ENCODE data around the gene IFNA4. TPM values are rescaled to one million over a fixed set of nuclear protein-coding genes. Genes with fewer than 3 reads are reported as not detected.
"Not testable (repeated sequence)": the region's sequence is repeated elsewhere in the genome, so short reads cannot be mapped to it uniquely, and the experiment has no call there.

IFNA4 gene
- total RNA-seq, 1 experiment from 2014 or later: not detected

DNA sequence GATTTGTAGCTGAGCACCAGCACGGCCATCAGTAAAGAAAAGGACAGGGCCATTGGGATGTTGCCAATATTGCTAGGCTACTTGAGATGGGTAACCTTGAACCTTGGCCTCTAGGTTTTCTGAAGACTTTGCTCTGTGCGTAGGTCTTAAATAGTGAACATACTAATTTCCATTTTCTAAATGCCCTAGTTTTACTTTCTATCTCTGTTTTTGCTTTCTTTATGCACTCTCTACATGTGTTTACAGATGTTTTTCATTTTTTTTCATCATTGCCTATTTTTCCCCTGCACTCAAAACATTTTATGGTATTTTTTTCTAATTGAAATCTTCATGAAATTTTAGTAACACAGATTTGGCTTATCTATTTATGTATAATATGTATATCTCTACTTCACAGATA is 20.8 kb downstream of the IFNA4 start, which contains the start of gene IFNA21:
TSS of gene IFNA21 (minus strand) at position 101 of the 400 bp plus-strand sequence. CDS start at position 53, 48 bp downstream.
- DNase-seq (ENCODE audit: low read depth): not testable (repeated sequence)

DNA sequence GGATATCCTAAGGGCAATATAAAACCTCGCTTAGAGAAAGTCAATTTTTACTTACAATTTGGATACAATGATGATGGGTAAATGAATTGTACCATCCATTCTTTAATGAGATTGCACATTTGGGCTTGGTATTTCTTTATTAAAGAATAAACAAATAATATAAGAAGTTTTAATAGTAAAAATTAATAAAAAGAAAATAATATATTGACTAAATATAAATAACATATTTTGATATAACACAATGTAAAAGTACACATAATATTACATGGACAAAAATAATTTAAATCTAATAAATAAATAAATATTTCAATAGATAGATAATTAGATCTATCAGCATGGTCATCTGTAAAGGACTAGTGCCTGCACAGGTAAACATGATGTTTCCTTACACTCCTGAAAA is 21.9 kb downstream of the IFNA4 start:
- no peak for DNase-seq (ENCODE audit: low read depth)

DNA sequence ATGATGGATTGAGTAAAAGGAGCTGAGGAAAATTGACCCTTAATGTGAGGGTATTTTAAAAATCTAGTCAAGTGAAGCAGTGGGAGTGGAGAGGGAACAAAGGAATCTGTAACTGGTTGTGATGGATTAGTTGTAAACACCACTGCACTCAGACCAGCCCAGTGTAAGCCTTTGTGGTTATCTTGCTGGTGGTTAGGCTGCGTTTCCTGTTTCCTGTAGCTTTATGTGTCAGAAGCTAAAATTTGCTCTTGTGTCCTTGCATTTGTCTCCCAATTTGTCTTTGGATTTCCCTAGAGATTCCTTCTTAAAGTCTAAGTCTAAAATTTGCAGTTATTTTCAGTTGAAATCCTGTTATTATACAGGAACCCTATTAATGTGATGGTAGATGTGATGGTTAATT is 27.2 kb downstream of the IFNA4 start:
- peak; percentile 84 for DNase-seq (ENCODE audit: low read depth)

DNA sequence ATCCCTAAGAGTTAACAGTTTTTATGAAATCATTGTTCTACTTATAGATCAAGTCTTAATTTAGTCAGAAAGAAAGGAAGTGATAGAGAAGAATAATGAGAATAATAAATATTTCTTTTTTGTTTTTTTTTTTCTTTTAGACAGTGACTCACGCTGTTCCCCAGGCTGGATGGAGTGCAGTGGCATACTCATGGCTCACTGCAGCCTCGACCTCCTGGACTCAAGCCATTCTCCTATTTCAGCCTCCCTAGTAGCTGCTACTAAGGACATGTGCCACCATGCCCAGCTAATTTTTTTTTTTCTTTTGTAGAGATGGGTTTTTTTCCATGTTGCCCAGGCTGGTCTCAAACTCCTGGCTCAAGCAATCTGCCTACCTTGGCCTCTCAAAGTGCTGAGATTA is 31.9 kb downstream of the IFNA4 start:
- DNase-seq (ENCODE audit: low read depth): peak; percentile 59

DNA sequence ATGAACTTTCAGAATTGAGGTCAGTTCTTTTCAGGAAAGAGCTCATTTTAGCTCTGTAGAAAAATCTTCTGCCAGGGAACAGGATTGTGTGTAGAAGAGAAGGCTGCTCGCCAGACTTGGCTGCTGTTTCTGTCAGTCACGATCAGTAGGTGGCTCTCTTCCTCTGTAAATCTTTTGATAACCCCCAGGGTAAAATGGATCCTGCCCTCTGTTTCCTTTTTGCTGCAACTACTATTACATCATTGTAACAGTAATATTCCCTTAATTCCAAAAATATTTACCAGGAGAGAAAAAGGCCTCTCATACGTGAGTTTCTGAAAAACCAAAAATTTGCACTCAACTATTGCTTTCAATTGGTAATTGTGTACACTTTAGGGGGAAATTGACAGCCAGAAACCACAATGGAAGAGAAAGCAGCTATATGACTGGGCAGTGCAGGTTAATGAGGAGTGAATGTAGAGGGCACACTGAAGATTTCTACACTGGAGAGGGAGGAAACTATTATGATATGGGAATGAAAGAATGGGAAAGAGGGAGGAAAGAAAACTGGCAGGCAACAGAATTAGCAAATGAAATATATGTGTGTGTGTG is 33.3 kb downstream of the IFNA4 start:
- peak; percentile 76 for DNase-seq (ENCODE audit: low read depth)

DNA sequence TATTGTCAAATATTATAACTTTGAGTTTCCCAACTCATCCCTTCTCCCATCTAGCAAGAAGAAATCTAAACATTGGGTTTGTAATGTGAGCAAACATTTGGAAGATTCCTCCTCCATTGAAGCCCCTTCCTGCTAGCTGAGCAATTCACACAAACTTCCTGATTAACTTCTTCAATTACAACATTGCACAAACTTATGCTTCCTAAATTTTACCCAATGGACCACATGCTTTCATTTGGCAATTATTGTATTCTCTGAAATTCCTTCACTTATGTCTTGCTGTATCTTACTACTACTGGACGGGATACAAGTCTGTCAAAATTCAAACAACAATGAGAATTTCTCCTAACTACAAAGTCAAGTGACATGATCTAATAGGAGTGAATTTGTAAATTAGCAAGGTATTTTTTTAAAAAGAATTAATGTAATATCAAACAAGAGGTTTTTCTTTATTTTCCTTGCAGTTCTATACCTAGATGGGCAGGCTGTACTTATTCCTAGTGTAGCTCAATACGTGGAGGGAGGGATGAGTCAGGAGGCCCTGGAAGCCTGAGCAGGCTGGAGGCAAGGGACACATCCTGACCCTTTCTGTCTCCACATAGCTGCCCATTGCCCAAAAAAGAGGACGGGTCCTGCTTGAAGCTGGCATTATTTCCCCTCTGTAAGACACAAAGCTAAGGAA is 33.9 kb downstream of the IFNA4 start:
- peak; percentile 65 for DNase-seq (ENCODE audit: low read depth)

DNA sequence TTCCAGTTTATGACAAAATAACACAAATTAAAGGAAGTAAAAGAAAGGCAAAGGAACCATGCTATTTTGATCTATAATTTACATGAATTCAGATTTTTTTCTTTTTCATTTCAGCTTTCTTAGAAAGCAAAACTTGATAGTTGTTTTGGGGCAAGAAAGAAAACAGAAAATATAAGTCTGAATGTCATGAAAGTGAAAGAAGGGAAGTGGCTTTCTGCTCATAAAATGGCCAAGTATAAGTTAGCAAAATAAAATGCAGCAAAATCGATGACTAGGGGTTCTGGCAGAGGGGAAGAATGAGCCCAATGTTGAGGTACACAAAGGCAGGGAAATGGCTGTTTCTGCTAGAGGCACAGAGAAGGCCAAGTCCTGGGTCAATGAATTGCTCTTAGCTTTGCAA is 42.8 kb downstream of the IFNA4 start:
- no peak for DNase-seq (ENCODE audit: low read depth)

DNA sequence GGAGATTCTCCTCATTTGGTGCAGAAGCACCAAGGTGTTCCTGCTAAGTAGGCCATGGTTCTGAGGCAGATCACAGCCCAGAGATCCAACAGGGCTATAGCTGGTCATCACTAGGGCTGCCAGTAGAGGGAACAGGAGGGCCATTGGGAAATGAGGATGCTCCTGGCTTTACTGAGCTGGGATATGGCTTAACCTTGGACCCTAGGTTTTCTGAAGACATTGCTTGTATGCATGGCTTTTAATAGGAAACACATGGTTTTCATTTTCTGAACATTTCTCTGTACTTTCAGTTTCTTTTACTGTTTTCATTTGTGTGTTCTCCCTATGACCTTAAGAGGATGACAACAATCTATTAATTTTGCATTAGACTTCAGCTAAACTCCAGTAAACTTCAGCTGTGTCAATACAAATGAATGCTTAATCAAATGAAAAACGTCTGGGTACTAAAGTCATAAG is 45.9 kb downstream of the IFNA4 start, which contains the start of gene IFNW1:
TSS of gene IFNW1 (minus strand) at position 406 of the 456 bp plus-strand sequence. CDS start at position 144, 262 bp downstream.
- DNase-seq (ENCODE audit: low read depth): no peak

DNA sequence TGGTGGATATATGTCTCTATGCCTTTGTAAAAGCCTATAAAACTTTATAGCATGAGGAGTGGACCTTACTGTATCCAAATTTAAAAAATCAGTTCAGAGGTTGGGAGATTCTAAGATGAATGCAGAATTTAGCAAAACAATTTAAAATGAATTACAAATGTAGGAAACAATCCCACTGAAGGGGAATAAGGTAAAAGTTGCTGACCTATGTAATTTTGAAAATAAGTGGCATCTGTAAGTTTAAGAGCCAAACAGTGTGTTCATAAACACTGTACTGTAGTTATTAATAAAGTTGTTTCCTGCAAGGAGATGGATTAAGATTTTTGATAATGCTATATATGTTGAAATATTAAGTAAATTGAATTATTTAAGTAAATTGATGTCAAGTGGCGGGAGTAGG is 50.4 kb downstream of the IFNA4 start:
- no peak for DNase-seq (ENCODE audit: low read depth)

Small RNAs within 50 kb of the gene (small RNA-seq; reads per million reads assigned to genes)
- not detected for gene RF00019

Other genes starting within 250 kb of the IFNA4 start
- gene HACD4, start 155.9 kb downstream of the IFNA4 start, total RNA-seq (2014; rRNA removed; shearing (Covaris generic)): not detected in 2 replicates
- not detected in 2 replicates for gene IFNB1, start 109.6 kb downstream of the IFNA4 start, total RNA-seq (2014; rRNA removed; shearing (Covaris generic))
- gene IFNW1, start 45.8 kb downstream of the IFNA4 start, total RNA-seq (2014; rRNA removed; shearing (Covaris generic)): not detected in 2 replicates
- not detected in 2 replicates for gene IFNA21, start 20.9 kb downstream of the IFNA4 start, total RNA-seq (2014; rRNA removed; shearing (Covaris generic))
- gene IFNA7, start 14.6 kb upstream of the IFNA4 start, total RNA-seq (2014; rRNA removed; shearing (Covaris generic)): not detected in 2 replicates
- not detected in 2 replicates for gene IFNA10, start 19.6 kb upstream of the IFNA4 start, total RNA-seq (2014; rRNA removed; shearing (Covaris generic))
- gene IFNA16, start 29.7 kb upstream of the IFNA4 start, total RNA-seq (2014; rRNA removed; shearing (Covaris generic)): not detected in 2 replicates
- gene IFNA17, start 40.6 kb upstream of the IFNA4 start, total RNA-seq (2014; rRNA removed; shearing (Covaris generic)): not detected in 2 replicates
- gene IFNA14, start 52.4 kb upstream of the IFNA4 start, total RNA-seq (2014; rRNA removed; shearing (Covaris generic)): not detected in 2 replicates
- gene IFNA5, start 117.7 kb upstream of the IFNA4 start, total RNA-seq (2014; rRNA removed; shearing (Covaris generic)): not detected in 2 replicates
- gene KLHL9, start 147.8 kb upstream of the IFNA4 start, total RNA-seq (2014; rRNA removed; shearing (Covaris generic)): 21.6 and 25.0 TPM in 2 replicates
- not detected in 2 replicates for gene IFNA6, start 163.3 kb upstream of the IFNA4 start, total RNA-seq (2014; rRNA removed; shearing (Covaris generic))
- gene IFNA13, start 180.5 kb upstream of the IFNA4 start, total RNA-seq (2014; rRNA removed; shearing (Covaris generic)): not detected in 2 replicates
- not detected in 2 replicates for gene IFNA2, start 197.8 kb upstream of the IFNA4 start, total RNA-seq (2014; rRNA removed; shearing (Covaris generic))
- not detected in 2 replicates for gene IFNA8, start 221.5 kb upstream of the IFNA4 start, total RNA-seq (2014; rRNA removed; shearing (Covaris generic))

Data from HT1080 (cell line).